Transverse colon (tissue), 4 donors: ENCODE results near the gene MYO16. TPM values are rescaled to one million over a fixed set of nuclear protein-coding genes. Genes with fewer than 3 reads are reported as not detected.

Experiments used
- DNase-seq: peaks from one replicate; pipeline ENCODE4 v3.0.0-alpha.2; 2019
- H3K27ac ChIP-seq, 4 donors: fragments of 200-600 bp; sonication (generic); 2 replicates each; pipeline ENCODE4 v1.5.1; 2016 to 2018; ENCODE audit warnings: inconsistent platforms in 4 of 4
- H3K27me3 ChIP-seq: fragments of 200-600 bp; sonication (generic); 2 replicates; pipeline ENCODE4 v1.5.1; 2017; ENCODE audit warnings: inconsistent platforms
- H3K36me3 ChIP-seq, 4 donors: fragments of 200-600 bp; sonication (generic); 2 replicates each; pipeline ENCODE4 v1.5.1; 2017 to 2019; ENCODE audit warnings: inconsistent platforms in 4 of 4
- H3K4me1 ChIP-seq, 4 donors: fragments of 200-600 bp; sonication (generic); 2 replicates each; pipeline ENCODE4 v1.5.1; 2017 to 2020; ENCODE audit warnings: inconsistent platforms in 4 of 4
- H3K4me3 ChIP-seq, 4 donors: fragments of 200-600 bp; sonication (generic); 1 replicate in 1 of 4; 2 replicates in 3 of 4; pipeline versions ENCODE4 v1.5.1 to v1.6.1; 2017 to 2019; ENCODE audit warnings: inconsistent platforms in 4 of 4
- H3K9me3 ChIP-seq, 2 donors: fragments of 200-600 bp; sonication (generic); 2 replicates each; pipeline ENCODE4 v1.5.1; 2017 to 2019; ENCODE audit warnings: inconsistent platforms in 2 of 2
- EP300 ChIP-seq: sonication (generic); formaldehyde crosslinking; IDR thresholded peaks from one replicate; pipeline ENCODE4 v1.6.1; 2017; ENCODE audit warnings: antibody characterized with exemption, low read depth
- POLR2A ChIP-seq: fragments of 450-650 bp; IDR thresholded peaks from one replicate; pipeline ENCODE4 v1.6.1; 2016; ENCODE audit warnings: antibody characterized with exemption, mild to moderate bottlenecking, moderate library complexity
- POLR2AphosphoS5 ChIP-seq, 3 donors: sonication (generic); formaldehyde crosslinking; IDR thresholded peaks; one replicate each; pipeline ENCODE4 v1.6.1; 2016; ENCODE audit warnings: antibody characterized with exemption in 3 of 3
- WGBS, 2 donors: methylation state at CpG; one replicate each; pipeline ENCODE4 v1.1.5; 2018; ENCODE audit warnings: low coverage in 1 of 2; 5-methylcytosine and 5-hydroxymethylcytosine counted together
- in situ Hi-C, 4 donors: fragments of 200-750 bp; cut with MboI; loops; one replicate each; pipeline versions ENCODE4 v1.15.0 to v1.15.1; 2017; ENCODE audit warnings: low sequenced_read_pairs in 3 of 4, low pct_ligation_motif_present in 1 of 4, low pct_unique_long_range_greater_than_20kb in 1 of 4
- intact Hi-C: fragments of 100-400 bp; cut with DNase I; formaldehyde crosslinking; loops from one replicate; pipeline ENCODE4 v1.15.1; 2023; ENCODE audit warnings: low total_unique reads
- total RNA-seq, 4 donors: library from RNA; depleted of rRNA; stranded (reverse); fragments of >200 nt; gene quantifications; one replicate each; pipeline ENCODE4 v1.1.0, GENCODE V29; 2016
- TF ChIP-seq, protein P1 (sequence below), 5 experiments: fragments of 200-600 bp in 3 of 5; fragments of 450-650 bp in 2 of 5; sonication (generic) in 3 of 5; IDR thresholded peaks; 1 replicate in 2 of 5; 2 replicates in 3 of 5; pipeline ENCODE4 v1.5.1; 2016 to 2017; ENCODE audit warnings: antibody characterized with exemption in 5 of 5, inconsistent platforms in 3 of 5, mild to moderate bottlenecking in 2 of 5, moderate library complexity in 1 of 5

Gene MYO16
- total RNA-seq, 4 donors from 2014 or later: under 0.01 to 3.4 TPM; not detected in 2

DNA sequence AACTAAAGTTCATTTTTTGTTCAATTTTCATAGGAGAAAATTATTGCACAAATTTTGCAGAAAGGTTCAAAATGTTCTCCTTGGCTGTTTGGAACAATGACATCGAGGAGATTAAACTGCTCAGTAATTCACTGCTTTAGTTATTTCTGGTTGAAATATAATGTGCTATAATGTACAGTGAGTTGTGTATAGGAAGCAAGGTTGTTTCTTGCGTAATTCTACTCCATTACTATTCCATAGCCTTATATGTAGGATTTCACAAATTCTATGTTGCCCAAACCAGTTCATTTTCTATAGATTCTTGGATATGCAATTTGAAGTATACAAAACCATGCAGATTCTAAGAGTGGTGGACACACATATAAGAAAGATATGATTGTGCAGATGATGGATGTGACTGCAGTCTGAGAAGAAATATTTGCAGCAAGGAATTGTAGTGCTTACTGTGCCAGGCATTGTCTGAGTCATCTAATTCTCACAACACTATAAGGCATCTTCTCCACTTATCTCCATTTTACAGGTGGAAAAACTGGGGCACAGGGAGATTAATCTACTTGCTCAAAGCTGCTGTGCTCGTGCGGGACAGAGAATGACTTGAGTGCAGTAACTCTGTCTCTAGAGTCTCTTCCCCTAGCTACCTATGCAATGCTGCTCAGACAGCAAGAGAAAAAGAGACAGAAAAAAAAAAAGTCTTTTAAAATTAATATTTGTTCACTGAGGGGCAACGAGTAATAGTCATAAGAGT is 515.5 kb downstream of the MYO16 start:
- Histone ChIP-seq H3K27me3 (peaks cover 29% of the 10 kb centered on the region), H3K9me3 (no peaks in the 10 kb centered on the region), H3K27ac (no peak overlapping the region), H3K4me1 (peaks cover 0 to 4% (median 0%) of the 10 kb centered on the region in 4 donors), H3K36me3 (no peaks in the 10 kb centered on the region), H3K4me3 (no peak overlapping the region)
- intact Hi-C loops (no loop called here), in situ Hi-C loops (loop anchor here (10.0 to 25.0 kb wide), 3 partner anchors 642 to 970 kb away; partner anchors contain the start of gene IRS2 (in 3 of the 4))
- TF ChIP-seq EP300 (no peak), POLR2AphosphoS5 (IDR thresholded peaks at IDR 0.05) (no peak), POLR2A (no peak)
- TF ChIP-seq, protein P1, sequence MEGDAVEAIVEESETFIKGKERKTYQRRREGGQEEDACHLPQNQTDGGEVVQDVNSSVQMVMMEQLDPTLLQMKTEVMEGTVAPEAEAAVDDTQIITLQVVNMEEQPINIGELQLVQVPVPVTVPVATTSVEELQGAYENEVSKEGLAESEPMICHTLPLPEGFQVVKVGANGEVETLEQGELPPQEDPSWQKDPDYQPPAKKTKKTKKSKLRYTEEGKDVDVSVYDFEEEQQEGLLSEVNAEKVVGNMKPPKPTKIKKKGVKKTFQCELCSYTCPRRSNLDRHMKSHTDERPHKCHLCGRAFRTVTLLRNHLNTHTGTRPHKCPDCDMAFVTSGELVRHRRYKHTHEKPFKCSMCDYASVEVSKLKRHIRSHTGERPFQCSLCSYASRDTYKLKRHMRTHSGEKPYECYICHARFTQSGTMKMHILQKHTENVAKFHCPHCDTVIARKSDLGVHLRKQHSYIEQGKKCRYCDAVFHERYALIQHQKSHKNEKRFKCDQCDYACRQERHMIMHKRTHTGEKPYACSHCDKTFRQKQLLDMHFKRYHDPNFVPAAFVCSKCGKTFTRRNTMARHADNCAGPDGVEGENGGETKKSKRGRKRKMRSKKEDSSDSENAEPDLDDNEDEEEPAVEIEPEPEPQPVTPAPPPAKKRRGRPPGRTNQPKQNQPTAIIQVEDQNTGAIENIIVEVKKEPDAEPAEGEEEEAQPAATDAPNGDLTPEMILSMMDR (IDR thresholded peaks at IDR 0.05): no peak
- no peak for DNase-seq
- 53 to 61% methylated on average over 3 to 5 of the region's 5 CpGs for WGBS, 2 donors

DNA sequence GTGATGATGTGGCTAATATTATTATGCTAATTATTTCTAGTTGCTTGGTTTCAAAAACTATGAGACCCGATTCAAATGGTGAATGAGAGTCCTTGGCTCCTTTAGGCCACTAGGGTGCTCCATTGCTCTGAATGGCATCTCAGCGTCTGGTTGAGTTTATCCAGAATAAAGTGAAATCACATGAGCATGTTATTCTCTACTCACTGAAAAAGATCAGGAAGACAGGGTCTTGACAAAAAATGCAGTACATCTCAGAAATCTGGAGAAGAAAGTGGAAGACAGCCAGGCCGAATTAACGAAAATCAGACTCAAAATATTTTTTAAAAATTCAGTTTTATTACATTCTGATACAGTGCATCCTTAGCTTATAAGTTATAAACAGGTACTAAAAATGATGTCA is 516.2 kb downstream of the MYO16 start:
- H3K4me1 ChIP-seq: peaks cover 0 to under 1% (median 0%) of the 10 kb centered on the region in 4 donors
- in situ Hi-C loops: loop anchor here (10.0 to 25.0 kb wide), 3 partner anchors 642 to 969 kb away; partner anchors contain the start of gene IRS2 (in 3 of the 4)
- H3K27me3 ChIP-seq: peaks cover 21% of the 10 kb centered on the region
- TF ChIP-seq, protein P1 (IDR thresholded peaks at IDR 0.05): peak; percentile 63 to 71 (median 64)
- no peak for TF ChIP-seq POLR2AphosphoS5 (IDR thresholded peaks at IDR 0.05)
- DNase-seq: peak; percentile 30
- H3K4me3 ChIP-seq: no peak overlapping the region
- WGBS, 2 donors: 16 to 25% methylated on average over 3 to 4 of the region's 4 CpGs
- no peaks in the 10 kb centered on the region for H3K9me3 ChIP-seq
- intact Hi-C loops: no loop called here
- no peak overlapping the region for H3K27ac ChIP-seq
- H3K36me3 ChIP-seq: no peaks in the 10 kb centered on the region

DNA sequence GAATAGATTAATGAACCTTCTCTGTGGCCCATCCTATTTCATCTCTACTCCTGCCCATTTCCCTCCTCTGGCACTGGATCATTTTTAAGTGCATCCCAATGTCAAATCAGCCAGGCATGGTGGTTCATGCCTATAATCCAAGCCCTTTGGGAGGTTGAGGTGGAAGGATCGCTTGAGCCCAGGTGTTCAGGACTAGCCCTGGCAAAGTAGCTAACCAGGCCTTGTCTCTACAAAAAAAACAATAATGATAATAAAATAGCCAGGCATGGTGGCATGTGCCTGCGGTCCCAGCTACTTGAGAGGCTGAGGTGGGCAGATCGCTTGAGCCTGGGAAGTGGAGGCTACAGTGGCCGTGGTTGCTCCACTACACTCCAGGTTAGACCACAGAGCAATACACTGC is 517.0 kb downstream of the MYO16 start:
- in situ Hi-C loops: loop anchor here (10.0 to 25.0 kb wide), 3 partner anchors 641 to 968 kb away; partner anchors contain the start of gene IRS2 (in 3 of the 4)
- intact Hi-C loops: no loop called here
- H3K4me1 ChIP-seq: no peaks in the 10 kb centered on the region
- TF ChIP-seq, protein P1 (IDR thresholded peaks at IDR 0.05): no peak
- TF ChIP-seq POLR2A (no peak), EP300 (no peak), POLR2AphosphoS5 (IDR thresholded peaks at IDR 0.05) (no peak)
- no peaks in the 10 kb centered on the region for H3K36me3 ChIP-seq
- H3K27me3 ChIP-seq: peaks cover 14% of the 10 kb centered on the region
- no peaks in the 10 kb centered on the region for H3K9me3 ChIP-seq
- whole genome bisulfite sequencing, 2 donors: 80 to 92% methylated on average over 3 to 4 of the region's 4 CpGs
- peak overlapping the region in 1 of 4 donors; percentile 9 for H3K27ac ChIP-seq
- no peak for DNase-seq
- no peak overlapping the region for H3K4me3 ChIP-seq

DNA sequence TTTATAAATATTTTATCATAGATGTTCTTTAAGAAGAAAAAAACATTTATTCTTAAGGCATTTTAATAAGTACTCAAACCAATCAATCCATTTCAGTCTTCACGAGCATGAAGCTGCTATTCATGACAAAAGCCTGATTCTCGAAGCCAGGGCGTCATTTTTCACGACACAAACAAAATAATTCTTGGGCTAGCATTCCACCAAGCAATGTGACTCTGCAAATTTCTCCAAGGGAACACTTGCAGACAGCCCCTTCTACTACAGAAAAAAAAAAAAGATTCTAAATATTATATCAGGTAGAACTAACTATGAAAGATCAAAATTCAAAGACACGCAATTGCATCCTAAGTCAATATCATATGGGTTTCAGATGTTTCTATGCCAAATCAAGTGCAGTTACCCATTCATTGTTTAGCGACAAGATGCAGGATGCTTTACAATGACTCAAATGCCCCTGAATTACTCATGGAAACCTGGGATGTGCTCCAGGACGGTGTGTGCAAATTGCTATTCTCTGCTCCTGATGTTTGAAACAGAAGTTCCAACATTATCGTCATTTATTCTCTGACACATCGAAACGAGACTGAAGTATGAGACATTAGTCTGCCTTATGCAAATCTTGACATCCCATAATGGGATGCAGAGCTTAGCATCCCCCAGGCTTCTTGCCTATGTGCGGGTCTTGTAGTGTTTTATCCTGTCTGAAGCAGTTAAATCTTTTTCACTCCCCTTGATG is 517.7 kb downstream of the MYO16 start:
- Histone ChIP-seq H3K9me3 (no peaks in the 10 kb centered on the region), H3K27me3 (peaks cover 7% of the 10 kb centered on the region), H3K4me1 (no peaks in the 10 kb centered on the region), H3K4me3 (no peak overlapping the region), H3K36me3 (no peaks in the 10 kb centered on the region), H3K27ac (peak overlapping the region in 2 of 4 donors; percentile 27 to 37)
- 66 to 76% methylated on average over 7 to 11 of the region's 11 CpGs for WGBS, 2 donors
- DNase-seq: no peak
- in situ Hi-C loops: loop anchor here (10.0 to 25.0 kb wide), 3 partner anchors 640 to 968 kb away; partner anchors contain the start of gene IRS2 (in 3 of the 4)
- intact Hi-C loops: no loop called here
- peak in 1 of 3 donors; percentile 28 for TF ChIP-seq POLR2AphosphoS5 (IDR thresholded peaks at IDR 0.05)
- TF ChIP-seq POLR2A: no peak
- TF ChIP-seq, protein P1 (IDR thresholded peaks at IDR 0.05): no peak
